ENCODE results near the gene D2HGDH.

DNA sequence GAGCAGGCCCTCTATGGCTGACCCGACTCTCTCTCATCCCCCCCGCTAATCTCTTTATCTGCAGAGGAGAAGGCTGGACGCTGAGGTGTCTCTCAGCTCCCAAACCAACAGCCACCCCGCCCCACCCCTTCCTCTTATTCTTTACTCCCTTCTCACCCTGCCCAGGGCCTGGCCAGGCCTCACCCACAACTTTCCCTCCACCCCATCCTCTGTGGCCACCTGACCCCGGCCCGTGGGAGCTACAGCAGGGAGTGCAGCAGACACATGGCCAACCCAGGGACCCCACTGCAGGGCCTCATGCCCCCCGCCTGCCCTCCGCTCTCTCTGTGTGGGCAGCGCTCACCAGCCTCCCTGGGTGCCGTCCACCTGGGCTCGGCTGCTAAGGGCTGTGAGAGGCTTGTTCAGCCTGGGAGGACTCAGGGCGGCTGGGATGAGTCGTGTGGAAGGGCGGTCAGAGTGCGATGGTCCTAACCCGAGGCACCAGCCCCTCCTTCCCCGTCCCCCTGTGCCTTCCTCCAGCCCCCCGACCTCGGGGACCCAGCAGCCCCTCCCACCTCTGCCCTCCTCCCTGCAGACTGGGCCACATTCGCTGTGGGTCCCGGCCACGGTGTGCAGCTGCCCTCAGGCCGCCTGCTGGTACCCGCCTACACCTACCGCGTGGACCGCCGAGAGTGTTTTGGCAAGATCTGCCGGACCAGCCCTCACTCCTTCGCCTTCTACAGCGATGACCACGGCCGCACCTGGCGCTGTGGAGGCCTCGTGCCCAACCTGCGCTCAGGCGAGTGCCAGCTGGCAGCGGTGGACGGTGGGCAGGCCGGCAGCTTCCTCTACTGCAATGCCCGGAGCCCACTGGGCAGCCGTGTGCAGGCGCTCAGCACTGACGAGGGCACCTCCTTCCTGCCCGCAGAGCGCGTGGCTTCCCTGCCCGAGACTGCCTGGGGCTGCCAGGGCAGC is 81.3 kb downstream of the D2HGDH start:
- no peak for TF ChIP-seq POLR2AphosphoS5 (IDR thresholded peaks at IDR 0.05; ENCODE audit: low read depth, low read length)
- TF ChIP-seq SIN3A (IDR thresholded peaks at IDR 0.05; ENCODE audit: borderline replicate concordance, insufficient read depth, low read length), result no peak
- TF ChIP-seq TAF1 (IDR thresholded peaks at IDR 0.05; ENCODE audit: borderline replicate concordance, insufficient read depth, low read length), result no peak
- TF ChIP-seq, protein P1, sequence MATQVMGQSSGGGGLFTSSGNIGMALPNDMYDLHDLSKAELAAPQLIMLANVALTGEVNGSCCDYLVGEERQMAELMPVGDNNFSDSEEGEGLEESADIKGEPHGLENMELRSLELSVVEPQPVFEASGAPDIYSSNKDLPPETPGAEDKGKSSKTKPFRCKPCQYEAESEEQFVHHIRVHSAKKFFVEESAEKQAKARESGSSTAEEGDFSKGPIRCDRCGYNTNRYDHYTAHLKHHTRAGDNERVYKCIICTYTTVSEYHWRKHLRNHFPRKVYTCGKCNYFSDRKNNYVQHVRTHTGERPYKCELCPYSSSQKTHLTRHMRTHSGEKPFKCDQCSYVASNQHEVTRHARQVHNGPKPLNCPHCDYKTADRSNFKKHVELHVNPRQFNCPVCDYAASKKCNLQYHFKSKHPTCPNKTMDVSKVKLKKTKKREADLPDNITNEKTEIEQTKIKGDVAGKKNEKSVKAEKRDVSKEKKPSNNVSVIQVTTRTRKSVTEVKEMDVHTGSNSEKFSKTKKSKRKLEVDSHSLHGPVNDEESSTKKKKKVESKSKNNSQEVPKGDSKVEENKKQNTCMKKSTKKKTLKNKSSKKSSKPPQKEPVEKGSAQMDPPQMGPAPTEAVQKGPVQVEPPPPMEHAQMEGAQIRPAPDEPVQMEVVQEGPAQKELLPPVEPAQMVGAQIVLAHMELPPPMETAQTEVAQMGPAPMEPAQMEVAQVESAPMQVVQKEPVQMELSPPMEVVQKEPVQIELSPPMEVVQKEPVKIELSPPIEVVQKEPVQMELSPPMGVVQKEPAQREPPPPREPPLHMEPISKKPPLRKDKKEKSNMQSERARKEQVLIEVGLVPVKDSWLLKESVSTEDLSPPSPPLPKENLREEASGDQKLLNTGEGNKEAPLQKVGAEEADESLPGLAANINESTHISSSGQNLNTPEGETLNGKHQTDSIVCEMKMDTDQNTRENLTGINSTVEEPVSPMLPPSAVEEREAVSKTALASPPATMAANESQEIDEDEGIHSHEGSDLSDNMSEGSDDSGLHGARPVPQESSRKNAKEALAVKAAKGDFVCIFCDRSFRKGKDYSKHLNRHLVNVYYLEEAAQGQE (IDR thresholded peaks at IDR 0.05; ENCODE audit: insufficient read depth in 1 of 2, low read depth in 2 of 2, low read length in 2 of 2), result no peak

Measured in PFSK-1 (cell line).